NCI-H2029 (cell line): ENCODE measurements around the gene RCAN1.
"Not testable (repeated sequence)": the region's sequence is repeated elsewhere in the genome, so short reads cannot be mapped to it uniquely, and the experiment has no call there.

ENCODE experiments used
- DNase-seq: peaks from one replicate; lab custom pipeline; 2025; lab: John Stamatoyannopoulos, UW

RCAN1 gene

GRCh38 chr21:34568801-34569200, 46.1 kb downstream of the RCAN1 start:
- DNase-seq = not testable (repeated sequence)

DNA sequence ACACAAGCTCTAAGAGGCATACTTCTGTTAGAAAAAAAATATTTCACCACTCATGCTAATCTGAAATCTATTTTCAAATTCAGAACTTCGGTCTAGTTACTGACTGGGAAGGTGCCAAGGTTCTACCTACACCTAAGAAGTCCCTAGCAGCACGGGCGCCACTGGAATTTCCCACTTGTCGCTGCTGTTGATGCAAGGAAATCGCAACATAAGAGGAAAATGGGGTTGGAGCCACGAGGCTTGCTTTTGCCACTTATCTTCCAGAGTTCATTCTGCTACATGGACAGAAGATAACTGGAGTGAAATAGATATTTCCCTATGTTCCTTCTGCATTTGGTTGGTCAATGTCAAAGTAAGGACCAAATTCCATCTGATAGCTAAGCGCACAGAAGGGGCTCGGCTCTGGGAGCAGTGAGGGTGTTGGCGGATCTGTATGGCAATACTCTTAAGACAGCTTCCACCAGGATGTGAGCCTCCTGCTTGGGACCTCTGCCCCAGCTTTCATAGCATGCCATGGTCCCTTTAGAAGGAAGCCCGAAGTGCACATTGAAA, 47.2 kb downstream of the RCAN1 start:
- no peak for DNase-seq

DNA sequence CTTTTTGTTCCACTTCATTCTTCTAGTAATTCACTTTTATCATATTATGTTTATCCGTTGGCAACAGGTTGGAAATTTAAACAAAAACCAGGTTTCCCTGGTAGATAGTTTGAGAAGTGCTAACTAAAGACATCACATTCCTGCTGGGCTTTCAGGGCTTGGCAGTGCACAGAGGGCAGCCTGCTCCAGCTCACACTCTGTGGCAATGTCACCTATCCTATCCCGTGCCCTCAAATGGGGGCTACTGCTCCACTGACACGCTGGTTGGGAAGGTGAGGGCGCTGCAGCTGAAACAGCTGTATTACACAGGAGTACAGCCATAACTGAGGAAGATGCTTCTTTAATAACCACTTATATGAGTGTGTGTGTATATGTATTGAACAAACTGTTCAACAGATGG, 49.7 kb downstream of the RCAN1 start:
- no peak for DNase-seq

DNA sequence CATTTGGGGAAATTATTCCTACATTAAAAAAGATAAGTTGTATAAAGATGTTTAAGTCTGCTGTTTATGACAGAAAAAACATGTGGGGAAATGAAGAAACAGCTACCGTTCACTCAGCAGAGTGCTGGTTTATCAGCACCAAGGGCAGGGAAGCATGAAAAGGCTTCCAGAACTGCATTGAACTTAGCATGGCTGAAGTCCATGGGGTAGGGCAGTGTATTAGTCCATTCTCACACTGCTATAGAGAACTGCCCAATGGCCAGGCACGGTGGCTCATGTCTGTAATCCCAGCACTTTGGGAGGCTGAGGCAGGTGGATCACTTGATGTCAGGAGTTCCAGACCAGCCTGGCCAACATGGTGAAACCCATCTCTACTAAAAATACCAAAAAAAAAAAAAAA, 51.5 kb downstream of the RCAN1 start:
- DNase-seq = not testable (repeated sequence)

DNA sequence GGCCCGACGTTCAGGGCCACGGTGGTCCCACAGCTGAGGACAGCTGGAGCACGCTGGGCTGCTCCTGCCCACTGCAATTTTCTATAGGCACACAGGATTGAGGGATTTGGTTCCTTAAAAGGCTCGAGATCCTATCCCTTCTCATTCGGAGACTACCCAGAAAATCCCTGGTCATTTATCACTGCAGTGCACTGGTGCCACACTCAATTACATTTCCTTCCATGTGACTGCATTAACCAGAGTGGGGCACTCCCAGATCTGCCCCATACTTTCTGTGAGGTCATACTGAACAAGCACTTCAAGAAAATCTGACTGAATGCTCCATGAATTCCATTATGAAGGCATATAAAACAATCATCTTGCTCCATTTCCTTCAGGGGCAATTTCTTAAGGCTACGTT, 53.1 kb downstream of the RCAN1 start:
- no peak for DNase-seq

GRCh38 chr21:34560609-34561008, 54.3 kb downstream of the RCAN1 start:
- DNase-seq = no peak

DNA sequence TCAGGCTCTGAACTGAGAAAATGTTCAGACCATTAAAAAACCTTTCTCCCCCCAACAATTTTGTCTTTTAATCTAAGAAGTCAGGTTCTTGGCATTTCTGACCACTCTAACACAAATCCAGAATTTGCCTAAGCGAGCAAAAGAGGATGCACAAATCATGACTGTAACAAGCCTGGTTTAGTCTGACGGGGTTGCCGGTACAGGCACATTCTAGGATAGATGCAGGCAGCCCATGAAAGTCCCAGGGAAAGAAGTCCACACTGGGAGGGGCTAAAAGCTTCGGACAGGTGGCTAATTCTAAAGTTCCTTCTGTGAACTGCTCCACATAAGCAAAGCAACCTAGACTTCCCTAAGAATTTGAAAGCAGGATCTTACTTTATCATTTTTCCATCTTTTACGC, 54.9 kb downstream of the RCAN1 start:
- no peak for DNase-seq

- DNase-seq = no peak
Observed at GRCh38 chr21:34559089-34559631, 55.8 kb downstream of the RCAN1 start.

- no peak for DNase-seq
Observed at GRCh38 chr21:34558166-34558565, 56.7 kb downstream of the RCAN1 start.

- no peak for DNase-seq
Observed at GRCh38 chr21:34557261-34557660, 57.7 kb downstream of the RCAN1 start.

DNA sequence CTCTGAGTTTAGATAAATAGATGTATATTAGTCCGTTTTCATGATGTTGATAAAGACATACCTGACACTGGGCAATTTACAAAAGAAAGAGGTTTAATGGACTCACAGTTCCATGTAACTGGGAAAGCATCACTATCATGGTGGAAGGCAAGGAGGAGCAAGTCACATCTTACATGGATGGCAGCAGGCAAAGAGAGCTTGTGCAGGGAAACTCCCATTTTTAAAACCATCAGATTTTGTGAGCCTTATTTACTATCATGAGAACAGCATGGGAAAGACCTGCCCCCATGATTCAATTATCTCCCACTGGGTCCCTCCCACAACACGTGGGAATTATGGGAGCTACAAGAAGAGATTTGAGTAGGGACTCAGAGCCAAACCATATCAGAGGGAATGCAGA, 60.2 kb downstream of the RCAN1 start:
- DNase-seq = not testable (repeated sequence)

- no peak for DNase-seq
Observed at GRCh38 chr21:34554227-34554626, 60.7 kb downstream of the RCAN1 start.

- no peak for DNase-seq
Observed at GRCh38 chr21:34553151-34553952, 61.6 kb downstream of the RCAN1 start.

GRCh38 chr21:34552360-34553098, 62.4 kb downstream of the RCAN1 start:
- DNase-seq = no peak

DNA sequence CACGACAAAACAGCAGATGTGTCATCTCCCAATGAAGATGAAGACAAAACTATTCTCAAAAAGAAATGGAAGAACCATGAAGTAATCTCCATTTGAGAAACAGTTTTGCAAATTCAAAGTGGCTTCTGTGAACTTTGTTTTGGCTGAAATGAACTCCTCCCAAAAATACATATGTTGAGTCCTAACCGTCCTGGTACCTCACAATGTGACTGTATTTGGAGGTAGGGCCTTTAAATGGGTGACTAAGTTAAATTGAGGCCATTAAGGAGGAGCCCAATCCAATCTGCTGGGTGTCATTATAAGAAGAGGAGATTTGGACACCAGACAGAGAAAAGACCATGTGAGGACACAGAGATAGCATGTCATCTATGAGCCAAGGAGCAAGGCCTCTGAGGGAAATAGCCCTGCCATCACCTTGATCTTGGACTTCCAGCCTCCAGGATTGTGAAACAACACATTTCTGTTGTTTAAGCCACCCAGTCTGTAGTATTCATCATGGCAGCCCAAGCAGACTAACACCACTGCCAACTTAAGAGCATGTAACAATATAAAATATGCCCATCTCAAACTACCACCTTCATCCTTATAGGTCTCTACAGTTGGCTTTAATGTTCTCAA, 64.6 kb downstream of the RCAN1 start:
- no peak for DNase-seq

GRCh38 chr21:34548781-34549376, 66.0 kb downstream of the RCAN1 start:
- DNase-seq = peak; percentile 43

- DNase-seq = no peak
Observed at GRCh38 chr21:34546542-34546941, 68.4 kb downstream of the RCAN1 start.

DNA sequence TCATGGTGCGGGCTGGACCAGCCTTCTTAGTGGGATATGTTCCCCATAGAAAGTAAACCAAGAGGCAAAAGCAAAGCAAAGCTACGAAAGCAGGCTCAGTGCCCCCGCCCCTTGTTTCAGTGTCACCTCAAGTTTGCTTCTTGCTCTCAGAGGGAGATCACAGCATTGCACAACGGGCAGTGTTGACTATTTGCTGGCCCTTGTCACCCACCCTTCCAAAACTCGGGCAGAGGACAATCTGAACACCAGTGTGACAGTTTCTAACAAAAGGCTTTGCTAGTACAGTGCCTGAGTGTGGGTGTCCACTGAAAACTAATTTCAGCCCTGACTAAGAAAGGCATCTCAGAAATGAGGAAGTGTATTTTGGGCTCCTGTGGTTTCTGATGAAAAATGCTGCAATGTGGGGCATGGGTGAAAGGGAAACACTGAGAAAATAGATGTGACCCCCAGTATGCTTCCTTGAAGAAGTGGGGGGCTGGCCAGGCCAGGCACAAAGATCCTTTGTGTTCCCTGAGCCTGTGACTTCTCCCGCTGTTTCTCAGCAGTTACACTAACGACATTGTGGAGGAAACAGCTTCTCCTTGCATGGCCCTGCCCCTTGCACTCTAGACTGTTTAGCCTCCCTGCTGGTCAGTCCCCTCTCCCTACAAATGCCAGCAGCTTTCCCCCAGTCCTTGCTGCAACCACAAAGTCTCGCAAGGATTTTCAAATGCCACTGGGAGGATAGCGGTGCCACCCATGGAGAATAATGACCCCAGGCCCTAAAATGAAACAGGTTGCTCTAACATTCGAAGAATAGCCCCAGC, 69.6 kb downstream of the RCAN1 start:
- no peak for DNase-seq

DNA sequence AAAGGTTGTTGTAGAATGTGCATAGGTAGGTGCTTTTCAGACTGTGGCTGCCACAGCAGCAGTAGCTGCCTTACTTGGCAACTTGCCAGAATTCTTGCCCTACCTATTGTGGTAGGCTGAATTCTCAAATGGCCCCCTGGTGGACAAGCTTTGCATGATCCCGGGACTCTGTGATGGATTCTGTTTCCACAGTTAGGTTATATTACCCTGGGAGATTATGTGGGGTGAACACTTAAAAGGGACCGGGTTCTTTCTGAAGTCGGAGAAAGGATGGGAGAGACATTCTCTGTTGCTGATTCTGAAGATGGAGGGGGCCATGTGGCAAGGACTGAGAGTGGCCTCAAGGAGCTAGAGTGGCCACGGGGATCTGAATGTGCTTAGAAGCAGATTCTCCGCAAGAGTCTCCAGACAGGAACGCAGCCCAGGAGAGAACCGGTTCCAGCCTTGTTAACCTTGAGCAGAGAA, 70.8 kb downstream of the RCAN1 start:
- DNase-seq = peak; percentile 90

- DNase-seq = no peak
Observed at GRCh38 chr21:34543017-34543416, 71.9 kb downstream of the RCAN1 start.

DNA sequence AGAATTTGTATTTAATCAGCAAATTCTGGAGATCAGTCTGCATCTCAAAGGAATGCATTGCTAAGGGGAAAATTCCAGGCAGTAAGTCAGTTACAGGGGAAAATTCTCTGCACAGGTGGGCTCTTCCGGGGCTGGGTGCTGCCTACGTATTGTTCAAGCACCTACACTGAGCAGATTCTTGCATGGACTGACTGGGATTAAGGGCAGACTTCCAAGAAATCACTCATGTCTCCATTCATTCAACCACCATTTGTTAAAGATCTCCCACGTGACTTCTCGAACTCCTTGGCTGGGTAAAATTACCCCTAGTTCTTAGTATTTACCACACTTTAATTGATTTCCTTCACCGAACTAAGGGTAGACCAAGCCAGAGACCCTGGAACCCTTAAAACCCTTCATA, 74.7 kb downstream of the RCAN1 start:
- no peak for DNase-seq
